SU-DHL-6 (cell line): ENCODE data around the gene KIF3B.

Experiments used
- EZH2phosphoT487 ChIP-seq: fragments of 200-600 bp; sonication (generic), shearing (Covaris generic); conservative IDR thresholded peaks from 2 replicates; pipeline ENCODE4 v1.6.1; 2018; ENCODE audit warnings: mild to moderate bottlenecking, antibody characterized with exemption, low read length, moderate library complexity, mixed read lengths
- TF ChIP-seq, protein P1 (sequence below): fragments of 200-600 bp; sonication (generic); IDR thresholded peaks from one replicate; pipeline ENCODE4 v1.5.1; 2017; ENCODE audit warnings: antibody characterized with exemption, mild to moderate bottlenecking, low read length, moderate library complexity; ENCODE audit not compliant: insufficient read depth, poor library complexity, severe bottlenecking

DNA sequence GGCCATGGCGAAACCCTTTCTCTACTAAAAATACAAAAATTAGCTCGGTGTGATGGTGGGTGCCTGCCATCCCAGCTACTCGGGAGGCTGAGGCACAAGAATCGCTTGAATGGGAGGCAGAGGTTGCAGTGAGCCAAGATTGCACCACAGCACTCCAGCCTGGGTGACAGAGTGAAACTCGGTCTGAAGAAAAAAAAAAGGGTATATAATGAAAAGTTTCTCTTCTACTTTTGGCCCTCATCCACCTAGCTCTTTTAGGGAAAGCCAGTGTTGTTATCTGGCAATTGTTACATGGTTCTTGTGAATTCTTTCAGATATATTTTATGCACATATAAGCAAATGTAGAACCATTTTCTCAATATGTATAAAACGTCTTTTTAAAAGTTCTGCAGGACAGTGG is 19.0 kb downstream of the KIF3B start:
- TF ChIP-seq, protein P1, sequence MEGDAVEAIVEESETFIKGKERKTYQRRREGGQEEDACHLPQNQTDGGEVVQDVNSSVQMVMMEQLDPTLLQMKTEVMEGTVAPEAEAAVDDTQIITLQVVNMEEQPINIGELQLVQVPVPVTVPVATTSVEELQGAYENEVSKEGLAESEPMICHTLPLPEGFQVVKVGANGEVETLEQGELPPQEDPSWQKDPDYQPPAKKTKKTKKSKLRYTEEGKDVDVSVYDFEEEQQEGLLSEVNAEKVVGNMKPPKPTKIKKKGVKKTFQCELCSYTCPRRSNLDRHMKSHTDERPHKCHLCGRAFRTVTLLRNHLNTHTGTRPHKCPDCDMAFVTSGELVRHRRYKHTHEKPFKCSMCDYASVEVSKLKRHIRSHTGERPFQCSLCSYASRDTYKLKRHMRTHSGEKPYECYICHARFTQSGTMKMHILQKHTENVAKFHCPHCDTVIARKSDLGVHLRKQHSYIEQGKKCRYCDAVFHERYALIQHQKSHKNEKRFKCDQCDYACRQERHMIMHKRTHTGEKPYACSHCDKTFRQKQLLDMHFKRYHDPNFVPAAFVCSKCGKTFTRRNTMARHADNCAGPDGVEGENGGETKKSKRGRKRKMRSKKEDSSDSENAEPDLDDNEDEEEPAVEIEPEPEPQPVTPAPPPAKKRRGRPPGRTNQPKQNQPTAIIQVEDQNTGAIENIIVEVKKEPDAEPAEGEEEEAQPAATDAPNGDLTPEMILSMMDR = no peak
- no peak for TF ChIP-seq EZH2phosphoT487
